ENCODE measurements around the gene YARS1. TPM values are rescaled to one million over a fixed set of nuclear protein-coding genes. Genes with fewer than 3 reads are reported as not detected.
"Not testable (repeated sequence)": the region's sequence is repeated elsewhere in the genome, so short reads cannot be mapped to it uniquely, and the experiment has no call there.

Gene YARS1
- total RNA-seq, 1 donor from 2014 or later = 197 TPM

DNA sequence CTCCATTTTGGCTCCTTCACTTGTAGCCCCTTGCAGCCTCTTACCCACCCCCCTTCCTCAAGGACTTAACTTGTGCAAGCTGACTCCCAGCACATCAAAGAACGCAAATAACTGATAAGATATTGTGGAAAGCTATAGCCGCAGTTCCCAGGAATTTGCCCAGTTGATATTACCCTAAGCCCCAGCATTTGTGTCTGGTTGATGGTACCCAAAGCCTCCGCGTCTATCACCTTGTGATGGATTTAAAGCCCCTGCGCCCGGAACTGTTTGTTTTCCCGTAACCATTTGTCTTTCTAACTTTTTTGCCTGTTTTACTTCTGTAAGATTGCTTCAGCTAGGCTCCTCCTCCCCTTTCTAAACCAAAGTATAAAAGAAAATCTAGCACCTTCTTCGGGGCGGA is 5.9 kb downstream of the YARS1 start:
- TF ChIP-seq, protein P1, sequence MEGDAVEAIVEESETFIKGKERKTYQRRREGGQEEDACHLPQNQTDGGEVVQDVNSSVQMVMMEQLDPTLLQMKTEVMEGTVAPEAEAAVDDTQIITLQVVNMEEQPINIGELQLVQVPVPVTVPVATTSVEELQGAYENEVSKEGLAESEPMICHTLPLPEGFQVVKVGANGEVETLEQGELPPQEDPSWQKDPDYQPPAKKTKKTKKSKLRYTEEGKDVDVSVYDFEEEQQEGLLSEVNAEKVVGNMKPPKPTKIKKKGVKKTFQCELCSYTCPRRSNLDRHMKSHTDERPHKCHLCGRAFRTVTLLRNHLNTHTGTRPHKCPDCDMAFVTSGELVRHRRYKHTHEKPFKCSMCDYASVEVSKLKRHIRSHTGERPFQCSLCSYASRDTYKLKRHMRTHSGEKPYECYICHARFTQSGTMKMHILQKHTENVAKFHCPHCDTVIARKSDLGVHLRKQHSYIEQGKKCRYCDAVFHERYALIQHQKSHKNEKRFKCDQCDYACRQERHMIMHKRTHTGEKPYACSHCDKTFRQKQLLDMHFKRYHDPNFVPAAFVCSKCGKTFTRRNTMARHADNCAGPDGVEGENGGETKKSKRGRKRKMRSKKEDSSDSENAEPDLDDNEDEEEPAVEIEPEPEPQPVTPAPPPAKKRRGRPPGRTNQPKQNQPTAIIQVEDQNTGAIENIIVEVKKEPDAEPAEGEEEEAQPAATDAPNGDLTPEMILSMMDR (IDR thresholded peaks at IDR 0.05; ENCODE audit: partially characterized antibody, unreplicated experiment) = no peak
- Mint-ChIP-seq H3K4me3 (ENCODE audit: unreplicated experiment) (no peak overlapping the region), H3K4me1 (ENCODE audit: low read depth, unreplicated experiment) (no peaks in the 10 kb centered on the region), H3K9me3 (ENCODE audit: unreplicated experiment) (peaks cover 5% of the 10 kb centered on the region), H3K27me3 (ENCODE audit: unreplicated experiment) (peaks cover 6% of the 10 kb centered on the region), H3K36me3 (ENCODE audit: unreplicated experiment) (no peaks in the 10 kb centered on the region), H3K27ac (ENCODE audit: unreplicated experiment) (no peak overlapping the region)
- no peak for DNase-seq

DNA sequence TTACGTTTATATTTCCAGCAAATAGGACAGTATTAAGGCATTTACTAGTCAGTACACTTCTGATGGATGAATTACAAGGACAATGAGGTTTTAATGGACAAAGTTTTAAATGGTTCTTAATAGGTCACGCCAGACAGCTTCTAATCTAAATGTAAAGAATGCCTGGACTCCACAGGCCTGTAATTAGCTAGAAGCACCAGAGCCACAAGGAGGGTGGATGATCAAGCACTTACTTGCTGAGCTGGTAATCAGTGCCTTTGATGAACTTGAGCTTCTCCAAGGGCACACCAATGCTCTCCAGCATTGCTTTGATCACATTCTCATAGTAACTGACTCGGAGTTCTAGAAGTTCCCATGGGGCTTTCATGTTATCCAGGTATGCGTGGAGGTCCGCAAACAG is 6.8 kb downstream of the YARS1 start:
- peaks cover 3% of the 10 kb centered on the region for H3K36me3 Mint-ChIP-seq (ENCODE audit: unreplicated experiment)
- H3K9me3 Mint-ChIP-seq (ENCODE audit: unreplicated experiment) = peaks cover 4% of the 10 kb centered on the region
- no peaks in the 10 kb centered on the region for H3K4me1 Mint-ChIP-seq (ENCODE audit: low read depth, unreplicated experiment)
- no peak overlapping the region for H3K27ac Mint-ChIP-seq (ENCODE audit: unreplicated experiment)
- peaks cover 6% of the 10 kb centered on the region for H3K27me3 Mint-ChIP-seq (ENCODE audit: unreplicated experiment)
- TF ChIP-seq, protein P1 (IDR thresholded peaks at IDR 0.05; ENCODE audit: partially characterized antibody, unreplicated experiment) = no peak
- no peak for DNase-seq
- H3K4me3 Mint-ChIP-seq (ENCODE audit: unreplicated experiment) = no peak overlapping the region

DNA sequence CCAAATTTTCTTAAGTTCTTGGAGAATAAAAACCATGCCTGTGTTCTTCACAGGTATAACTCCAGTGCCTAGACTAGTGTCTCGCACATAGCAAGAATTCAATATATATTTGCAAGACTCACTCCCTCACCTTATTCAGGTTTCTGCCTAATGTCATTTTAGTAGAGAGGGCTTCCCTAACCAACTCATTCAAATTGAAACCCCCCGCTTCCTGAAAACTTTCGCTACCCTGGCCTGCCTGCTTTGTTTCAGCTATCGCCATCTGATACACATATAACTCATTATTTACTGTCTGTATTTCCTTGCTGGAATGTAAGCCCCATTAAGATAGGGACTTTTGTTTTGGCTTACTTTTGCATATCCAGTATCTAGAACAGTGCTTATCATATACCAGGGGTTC is 8.6 kb downstream of the YARS1 start:
- TF ChIP-seq, protein P1 (IDR thresholded peaks at IDR 0.05; ENCODE audit: partially characterized antibody, unreplicated experiment) = no peak
- no peaks in the 10 kb centered on the region for H3K4me1 Mint-ChIP-seq (ENCODE audit: low read depth, unreplicated experiment)
- no peak overlapping the region for H3K4me3 Mint-ChIP-seq (ENCODE audit: unreplicated experiment)
- peaks cover 5% of the 10 kb centered on the region for H3K36me3 Mint-ChIP-seq (ENCODE audit: unreplicated experiment)
- DNase-seq = no peak
- peaks cover 6% of the 10 kb centered on the region for H3K27me3 Mint-ChIP-seq (ENCODE audit: unreplicated experiment)
- H3K27ac Mint-ChIP-seq (ENCODE audit: unreplicated experiment) = no peak overlapping the region
- peaks cover 4% of the 10 kb centered on the region for H3K9me3 Mint-ChIP-seq (ENCODE audit: unreplicated experiment)

- DNase-seq = no peak
- no peak overlapping the region for H3K4me3 Mint-ChIP-seq (ENCODE audit: unreplicated experiment)
- H3K9me3 Mint-ChIP-seq (ENCODE audit: unreplicated experiment) = peaks cover 6% of the 10 kb centered on the region
- H3K4me1 Mint-ChIP-seq (ENCODE audit: low read depth, unreplicated experiment) = no peaks in the 10 kb centered on the region
- no peak overlapping the region for H3K27ac Mint-ChIP-seq (ENCODE audit: unreplicated experiment)
- TF ChIP-seq, protein P1 (IDR thresholded peaks at IDR 0.05; ENCODE audit: partially characterized antibody, unreplicated experiment) = no peak
- H3K27me3 Mint-ChIP-seq (ENCODE audit: unreplicated experiment) = peaks cover 6% of the 10 kb centered on the region
- peaks cover 5% of the 10 kb centered on the region for H3K36me3 Mint-ChIP-seq (ENCODE audit: unreplicated experiment)
Observed at GRCh38 chr1:32806910-32807523, 10.1 kb downstream of the YARS1 start.

- peaks cover 6% of the 10 kb centered on the region for H3K9me3 Mint-ChIP-seq (ENCODE audit: unreplicated experiment)
Observed at GRCh38 chr1:32806290-32806689, 10.9 kb downstream of the YARS1 start.

GRCh38 chr1:32804460-32804859 is 12.7 kb downstream of the YARS1 start:
- not testable (repeated sequence) for H3K9me3 Mint-ChIP-seq (ENCODE audit: unreplicated experiment); H3K4me1 Mint-ChIP-seq (ENCODE audit: low read depth, unreplicated experiment); H3K27me3 Mint-ChIP-seq (ENCODE audit: unreplicated experiment); H3K27ac Mint-ChIP-seq (ENCODE audit: unreplicated experiment); H3K4me3 Mint-ChIP-seq (ENCODE audit: unreplicated experiment)
- DNase-seq = peak; percentile 16
- peaks cover 15% of the 10 kb centered on the region for H3K36me3 Mint-ChIP-seq (ENCODE audit: unreplicated experiment)

More at GRCh38 chr1:32806290-32806689, 10.9 kb downstream of the YARS1 start:
- H3K4me1 Mint-ChIP-seq (ENCODE audit: low read depth, unreplicated experiment) = no peaks in the 10 kb centered on the region
- H3K36me3 Mint-ChIP-seq (ENCODE audit: unreplicated experiment) = peaks cover 9% of the 10 kb centered on the region
- H3K27me3 Mint-ChIP-seq (ENCODE audit: unreplicated experiment) = peaks cover 6% of the 10 kb centered on the region
- DNase-seq = no peak
- no peak overlapping the region for H3K4me3 Mint-ChIP-seq (ENCODE audit: unreplicated experiment)
- TF ChIP-seq, protein P1 (IDR thresholded peaks at IDR 0.05; ENCODE audit: partially characterized antibody, unreplicated experiment) = no peak
- H3K27ac Mint-ChIP-seq (ENCODE audit: unreplicated experiment) = no peak overlapping the region

All from glutamatergic neuron (in vitro differentiated cells).